ENCODE measurements around the gene RPS19BP1.

- TF ChIP-seq CTCF (IDR thresholded peaks at IDR 0.05) (no peak), EP300 (IDR thresholded peaks at IDR 0.05) (no peak), POLR2AphosphoS5 (IDR thresholded peaks at IDR 0.05) (no peak)
These were observed 1.6 kb upstream of the RPS19BP1 start for GRCh38 chr22:39534092-39534506.

Data from gastroesophageal sphincter (tissue), 3 donors.